Measurements from ENCODE around the gene FAM221A. TPM values are rescaled to one million over a fixed set of nuclear protein-coding genes. Genes with fewer than 3 reads are reported as not detected.
A peak's percentile ranks its signal among the peaks of the same experiment; 100 is the strongest.

FAM221A gene
- total and polyA plus RNA-seq, 8 donors = 9.7 to 14.8 (median 13.4) TPM

DNA sequence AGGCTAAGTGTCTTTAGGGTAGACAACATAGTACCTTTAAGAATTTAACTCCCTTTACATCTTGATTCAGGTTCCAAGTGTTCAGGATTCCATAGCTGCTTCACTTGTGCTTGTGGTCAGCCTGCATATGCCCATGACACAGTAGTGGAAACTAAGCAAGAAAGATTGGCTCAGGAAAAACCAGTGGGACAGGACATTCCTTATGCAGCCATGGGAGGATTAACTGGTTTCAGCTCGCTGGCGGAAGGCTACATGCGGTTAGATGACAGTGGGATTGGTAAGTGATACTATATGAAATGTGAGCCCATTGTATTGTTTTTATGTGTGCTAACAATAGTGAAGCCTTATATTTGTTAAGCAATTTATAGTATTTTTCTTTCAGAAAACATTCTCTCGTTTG, 11.3 kb downstream of the FAM221A start:
- FAIRE-seq = no peak
- H3K27me3 ChIP-seq = no peaks in the 10 kb centered on the region
- H3K4me3 ChIP-seq = no peak overlapping the region
- TF ChIP-seq CTCF (IDR thresholded peaks at IDR 0.05) = no peak
- intact Hi-C loops (cut with DNase I) = no loop called here
- no peak overlapping the region for H3K27ac ChIP-seq
- whole genome bisulfite sequencing, 2 donors = 83 to 84% methylated on average over 4 of the region's 4 CpGs
- no peak for DNase-seq
- peaks cover 0 to 11% (median 7%) of the 10 kb centered on the region in 3 donors for H3K4me1 ChIP-seq
- H3K36me3 ChIP-seq = peaks cover 0 to 17% (median 0%) of the 10 kb centered on the region in 3 donors
- H3K9me3 ChIP-seq = no peaks in the 10 kb centered on the region
- ATAC-seq = no peak

DNA sequence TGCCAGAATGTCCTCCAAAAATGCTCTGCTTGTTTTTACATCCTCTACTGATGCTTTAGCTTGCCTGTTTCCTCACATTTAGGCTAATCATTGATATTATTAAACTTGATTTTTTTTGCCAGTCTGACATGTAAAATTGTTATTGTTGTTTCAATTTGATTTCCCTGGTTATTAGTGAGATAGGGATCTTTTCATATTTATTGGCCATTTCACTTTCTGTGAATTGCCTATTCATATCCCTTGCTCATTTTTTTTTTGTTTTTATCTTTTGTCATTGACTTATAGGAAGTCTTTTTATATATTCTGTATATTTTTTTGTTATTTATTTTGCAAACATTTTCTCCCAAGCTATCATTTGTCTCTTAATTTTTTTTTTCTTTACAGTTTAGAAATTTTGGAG, 13.2 kb downstream of the FAM221A start:
- H3K27ac ChIP-seq = no peak overlapping the region
- no peaks in the 10 kb centered on the region for H3K27me3 ChIP-seq
- FAIRE-seq (peak; percentile 56), DNase-seq (no peak), ATAC-seq (no peak)
- no peak for TF ChIP-seq CTCF (IDR thresholded peaks at IDR 0.05)
- H3K9me3 ChIP-seq = no peaks in the 10 kb centered on the region
- H3K4me3 ChIP-seq = no peak overlapping the region
- H3K36me3 ChIP-seq = peaks cover 0 to 17% (median 0%) of the 10 kb centered on the region in 3 donors
- peaks cover 0 to 9% (median 0%) of the 10 kb centered on the region in 3 donors for H3K4me1 ChIP-seq
- intact Hi-C loops (cut with DNase I) = no loop called here

DNA sequence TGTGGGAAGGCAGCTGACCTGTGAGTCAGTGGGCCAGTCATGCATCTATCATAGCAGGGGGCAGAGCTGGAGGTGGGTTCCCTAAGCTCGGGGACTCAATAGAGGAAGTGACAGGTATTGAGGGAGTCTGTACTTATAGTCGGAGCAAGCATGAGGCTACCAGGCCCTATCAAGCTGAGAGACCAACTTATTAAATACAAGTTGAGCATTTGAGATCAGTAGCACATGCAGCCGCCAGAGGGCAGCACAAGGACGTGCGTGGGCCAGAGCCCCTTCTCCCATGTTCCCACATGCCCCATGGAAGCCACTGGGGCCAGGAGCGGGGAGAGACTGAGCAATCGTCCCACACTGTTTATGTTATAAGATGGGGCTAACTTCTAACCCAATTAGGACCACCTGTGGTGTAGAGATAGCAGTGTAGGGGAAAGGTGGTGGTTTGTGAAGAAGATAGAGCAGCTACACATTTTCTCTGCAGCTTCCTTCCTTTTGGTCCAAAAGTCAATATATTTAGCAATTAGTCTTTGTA, 17.0 kb downstream of the FAM221A start:
- peaks cover 0 to 6% (median 0%) of the 10 kb centered on the region in 3 donors for H3K36me3 ChIP-seq
- no peak for FAIRE-seq
- intact Hi-C loops (cut with DNase I) = no loop called here

DNA sequence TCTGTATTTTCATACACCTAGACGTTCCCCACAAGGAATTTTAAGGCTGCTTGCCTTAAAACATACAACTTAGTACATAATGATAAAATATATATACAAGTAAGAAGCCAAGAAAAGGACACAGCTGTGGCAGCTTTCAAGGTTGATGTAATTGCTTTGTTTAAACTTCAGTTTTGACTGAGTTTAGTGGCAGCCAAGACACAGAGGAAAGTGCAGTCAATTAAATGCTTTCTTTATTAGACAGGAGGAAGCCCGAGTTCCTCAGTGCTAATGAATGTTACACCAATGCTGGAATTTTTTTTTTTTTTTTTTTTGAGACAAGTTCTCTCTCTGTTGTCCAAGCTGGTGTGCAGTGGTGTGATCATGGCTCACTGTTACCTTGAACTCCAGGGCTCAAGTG, 18.8 kb downstream of the FAM221A start:
- no peak for TF ChIP-seq CTCF (IDR thresholded peaks at IDR 0.05)
- Histone ChIP-seq H3K36me3 (peaks cover 0 to 18% (median 5%) of the 10 kb centered on the region in 3 donors), H3K9me3 (no peaks in the 10 kb centered on the region), H3K4me3 (no peak overlapping the region), H3K4me1 (peaks cover 9 to 20% (median 12%) of the 10 kb centered on the region in 3 donors), H3K27me3 (no peaks in the 10 kb centered on the region), H3K27ac (peak overlapping the region in 2 of 4 donors; percentile 42 to 71)
- WGBS, 2 donors = 25 to 30% methylated on average over 2 of the region's 2 CpGs
- intact Hi-C loops (cut with DNase I) = no loop called here
- no peak for FAIRE-seq
- peak in 1 of 6 donors; percentile 36 for DNase-seq
- ATAC-seq = peak; percentile 67 to 86 (median 77)

More for the DNA sequence above, 17.0 kb downstream of the FAM221A start:
- ATAC-seq (peak in 3 of 4 donors; percentile 58 to 72 (median 64)), DNase-seq (peak in 4 of 6 donors; percentile 37 to 74 (median 48))
- no peak overlapping the region for H3K27ac ChIP-seq
- peak; percentile 11 to 33 (median 21) for TF ChIP-seq CTCF (IDR thresholded peaks at IDR 0.05)
- H3K9me3 ChIP-seq = no peaks in the 10 kb centered on the region
- WGBS, 2 donors = 48 to 53% methylated on average over 7 of the region's 7 CpGs
- H3K4me3 ChIP-seq = no peak overlapping the region
- no peaks in the 10 kb centered on the region for H3K27me3 ChIP-seq
- peaks cover 9 to 20% (median 12%) of the 10 kb centered on the region in 3 donors for H3K4me1 ChIP-seq

GRCh38 chr7:23700046-23700445, 20.0 kb downstream of the FAM221A start:
- DNase-seq = no peak
- Histone ChIP-seq H3K4me3 (no peak overlapping the region), H3K36me3 (peaks cover 0 to 18% (median 5%) of the 10 kb centered on the region in 3 donors), H3K4me1 (peaks cover 9 to 20% (median 12%) of the 10 kb centered on the region in 3 donors), H3K27me3 (no peaks in the 10 kb centered on the region), H3K9me3 (no peaks in the 10 kb centered on the region), H3K27ac (no peak overlapping the region)
- no peak for TF ChIP-seq CTCF (IDR thresholded peaks at IDR 0.05)
- 53 to 60% methylated on average over 4 of the region's 4 CpGs for WGBS, 2 donors
- no peak for ATAC-seq
- FAIRE-seq = no peak
- intact Hi-C loops (cut with DNase I) = no loop called here
